BE2C (cell line): ENCODE measurements around the gene INPP5A.
"Not testable (repeated sequence)": the region's sequence is repeated elsewhere in the genome, so short reads cannot be mapped to it uniquely, and the experiment has no call there.

Source experiments
- DNase-seq: peaks from one replicate; pipeline ENCODE4 v3.0.0-alpha.2; 2020
- H3K27me3 ChIP-seq: fragments of 250-450 bp; sonication (Bioruptor Pico); 2 replicates; pipeline ENCODE4 v1.5.1; 2020; ENCODE audit warnings: mild to moderate bottlenecking
- H3K36me3 ChIP-seq: fragments of 250-450 bp; sonication (Bioruptor Pico); 2 replicates; pipeline ENCODE4 v1.5.1; 2020; ENCODE audit warnings: mild to moderate bottlenecking
- H3K4me1 ChIP-seq: fragments of 250-450 bp; sonication (Bioruptor Pico); 2 replicates; pipeline ENCODE4 v1.5.1; 2020
- H3K4me3 ChIP-seq: 2 replicates; pipeline ENCODE4 v1.5.1; 2011; ENCODE audit warnings: low read depth, low read length
- H3K9me3 ChIP-seq: fragments of 250-450 bp; sonication (Bioruptor Pico); 2 replicates; pipeline ENCODE4 v1.5.1; 2020
- CTCF ChIP-seq: IDR thresholded peaks from 2 replicates; pipeline ENCODE4 v1.5.1; 2012; ENCODE audit warnings: mild to moderate bottlenecking, low read depth, low read length

INPP5A gene

GRCh38 chr10:132796846-132797245, 259.3 kb downstream of the INPP5A start:
- no peak overlapping the region for H3K4me3 ChIP-seq
- peaks cover 48% of the 10 kb centered on the region for H3K27me3 ChIP-seq
- no peaks in the 10 kb centered on the region for H3K9me3 ChIP-seq
- H3K36me3 ChIP-seq = no peaks in the 10 kb centered on the region
- TF ChIP-seq CTCF = no peak
- no peak for DNase-seq
- H3K4me1 ChIP-seq = peaks cover 4% of the 10 kb centered on the region

GRCh38 chr10:132797986-132798385, 260.4 kb downstream of the INPP5A start:
- H3K4me1 ChIP-seq, H3K36me3 ChIP-seq, H3K4me3 ChIP-seq: not testable (repeated sequence)

GRCh38 chr10:132798403-132798802, 260.8 kb downstream of the INPP5A start:
- no peak for DNase-seq
- Histone ChIP-seq H3K4me1 (peaks cover 4% of the 10 kb centered on the region), H3K36me3 (no peaks in the 10 kb centered on the region), H3K4me3 (no peak overlapping the region), H3K9me3 (no peaks in the 10 kb centered on the region), H3K27me3 (peaks cover 41% of the 10 kb centered on the region)
- no peak for TF ChIP-seq CTCF

More at GRCh38 chr10:132797986-132798385, 260.4 kb downstream of the INPP5A start:
- not testable (repeated sequence) for H3K9me3 ChIP-seq, DNase-seq
- H3K27me3 ChIP-seq = peaks cover 45% of the 10 kb centered on the region

- H3K4me1 ChIP-seq = peaks cover 1% of the 10 kb centered on the region; the same call in 1 of the 2 replicates
- no peak for TF ChIP-seq CTCF
- peaks cover 40% of the 10 kb centered on the region for H3K27me3 ChIP-seq
- no peak for DNase-seq
- H3K9me3 ChIP-seq = no peaks in the 10 kb centered on the region
- no peak overlapping the region for H3K4me3 ChIP-seq
- no peaks in the 10 kb centered on the region for H3K36me3 ChIP-seq
Measured at GRCh38 chr10:132798876-132799275, 261.3 kb downstream of the INPP5A start.

GRCh38 chr10:132799865-132800264, 262.3 kb downstream of the INPP5A start:
- DNase-seq = no peak
- no peak for TF ChIP-seq CTCF
- H3K4me3 ChIP-seq = no peak overlapping the region
- H3K27me3 ChIP-seq = peaks cover 32% of the 10 kb centered on the region
- no peaks in the 10 kb centered on the region for H3K36me3 ChIP-seq
- H3K4me1 ChIP-seq = no peaks in the 10 kb centered on the region
- H3K9me3 ChIP-seq = no peaks in the 10 kb centered on the region

GRCh38 chr10:132802048-132802447, 264.5 kb downstream of the INPP5A start:
- DNase-seq = no peak
- Histone ChIP-seq H3K4me3 (no peak overlapping the region), H3K27me3 (peaks cover 32% of the 10 kb centered on the region), H3K9me3 (no peaks in the 10 kb centered on the region), H3K4me1 (no peaks in the 10 kb centered on the region), H3K36me3 (no peaks in the 10 kb centered on the region)
- no peak for TF ChIP-seq CTCF
